ENCODE data around the gene SLIT1. TPM values are rescaled to one million over a fixed set of nuclear protein-coding genes. Genes with fewer than 3 reads are reported as not detected.

SLIT1 gene
- total RNA-seq, 1 donor from 2014 or later = 0.49 TPM

DNA sequence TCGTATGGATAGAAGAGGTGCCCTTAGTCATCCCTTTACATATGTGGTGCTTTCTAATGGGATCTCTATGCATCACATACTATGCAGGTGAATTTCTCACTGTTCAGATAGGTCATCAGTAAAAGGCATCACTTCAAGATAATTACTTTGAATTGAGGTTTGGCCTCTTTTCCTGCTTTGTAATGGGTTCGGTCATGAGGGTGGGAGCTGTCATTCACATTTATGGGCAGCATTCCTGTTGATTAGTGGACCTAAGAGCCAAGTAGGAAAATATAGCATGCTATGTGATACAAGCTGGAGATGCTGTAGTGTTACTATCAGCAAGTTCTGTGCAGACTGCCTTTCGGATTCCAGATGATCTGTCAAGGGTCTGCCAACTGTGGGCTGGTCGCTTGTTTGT lies 197.3 kb downstream of the SLIT1 start:
- TF ChIP-seq POLR2A (IDR thresholded peaks at IDR 0.05) = no peak
- TF ChIP-seq, protein P1, sequence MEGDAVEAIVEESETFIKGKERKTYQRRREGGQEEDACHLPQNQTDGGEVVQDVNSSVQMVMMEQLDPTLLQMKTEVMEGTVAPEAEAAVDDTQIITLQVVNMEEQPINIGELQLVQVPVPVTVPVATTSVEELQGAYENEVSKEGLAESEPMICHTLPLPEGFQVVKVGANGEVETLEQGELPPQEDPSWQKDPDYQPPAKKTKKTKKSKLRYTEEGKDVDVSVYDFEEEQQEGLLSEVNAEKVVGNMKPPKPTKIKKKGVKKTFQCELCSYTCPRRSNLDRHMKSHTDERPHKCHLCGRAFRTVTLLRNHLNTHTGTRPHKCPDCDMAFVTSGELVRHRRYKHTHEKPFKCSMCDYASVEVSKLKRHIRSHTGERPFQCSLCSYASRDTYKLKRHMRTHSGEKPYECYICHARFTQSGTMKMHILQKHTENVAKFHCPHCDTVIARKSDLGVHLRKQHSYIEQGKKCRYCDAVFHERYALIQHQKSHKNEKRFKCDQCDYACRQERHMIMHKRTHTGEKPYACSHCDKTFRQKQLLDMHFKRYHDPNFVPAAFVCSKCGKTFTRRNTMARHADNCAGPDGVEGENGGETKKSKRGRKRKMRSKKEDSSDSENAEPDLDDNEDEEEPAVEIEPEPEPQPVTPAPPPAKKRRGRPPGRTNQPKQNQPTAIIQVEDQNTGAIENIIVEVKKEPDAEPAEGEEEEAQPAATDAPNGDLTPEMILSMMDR (IDR thresholded peaks at IDR 0.05) = no peak
- no peak for TF ChIP-seq POLR2AphosphoS5 (IDR thresholded peaks at IDR 0.05; ENCODE audit: insufficient read depth in 1 of 2, low read depth in 1 of 2)

DNA sequence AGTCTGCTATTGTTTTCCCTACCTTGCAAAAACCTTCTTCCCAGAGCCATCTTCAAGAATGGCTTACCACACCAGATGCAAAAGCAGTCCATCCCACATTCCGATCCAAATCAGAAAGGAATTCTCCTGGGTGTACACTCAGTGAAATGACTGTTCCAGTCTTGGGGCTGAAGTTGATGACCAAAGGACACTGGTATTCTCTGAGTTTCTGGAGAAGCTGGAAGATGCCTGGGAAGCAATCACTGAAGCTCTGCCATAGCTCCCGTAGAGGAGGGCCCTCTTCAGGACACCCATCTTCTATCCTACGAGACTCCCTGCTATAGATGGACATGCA lies 197.9 kb downstream of the SLIT1 start:
- intact Hi-C loops (cut with DNase I) = no loop called here
- TF ChIP-seq, protein P1 (IDR thresholded peaks at IDR 0.05) = no peak
- TF ChIP-seq POLR2AphosphoS5 (IDR thresholded peaks at IDR 0.05; ENCODE audit: insufficient read depth in 1 of 2, low read depth in 1 of 2) (no peak), POLR2A (IDR thresholded peaks at IDR 0.05) (no peak)
- Histone ChIP-seq H3K36me3 (no peaks in the 10 kb centered on the region), H3K4me3 (no peak overlapping the region), H3K4me1 (peaks cover 8% of the 10 kb centered on the region), H3K27me3 (no peaks in the 10 kb centered on the region), H3K9me3 (no peaks in the 10 kb centered on the region), H3K27ac (no peak overlapping the region)
- no peak for DNase-seq (ENCODE audit: extremely low spot score in 2 of 2)

More for the DNA sequence above, 197.3 kb downstream of the SLIT1 start:
- Histone ChIP-seq H3K4me1 (peaks cover 8% of the 10 kb centered on the region), H3K9me3 (no peaks in the 10 kb centered on the region), H3K36me3 (no peaks in the 10 kb centered on the region), H3K4me3 (no peak overlapping the region), H3K27me3 (no peaks in the 10 kb centered on the region), H3K27ac (peak overlapping the region; percentile 38)
- intact Hi-C loops (cut with DNase I) = no loop called here
- DNase-seq (ENCODE audit: extremely low spot score in 2 of 2) = no peak

DNA sequence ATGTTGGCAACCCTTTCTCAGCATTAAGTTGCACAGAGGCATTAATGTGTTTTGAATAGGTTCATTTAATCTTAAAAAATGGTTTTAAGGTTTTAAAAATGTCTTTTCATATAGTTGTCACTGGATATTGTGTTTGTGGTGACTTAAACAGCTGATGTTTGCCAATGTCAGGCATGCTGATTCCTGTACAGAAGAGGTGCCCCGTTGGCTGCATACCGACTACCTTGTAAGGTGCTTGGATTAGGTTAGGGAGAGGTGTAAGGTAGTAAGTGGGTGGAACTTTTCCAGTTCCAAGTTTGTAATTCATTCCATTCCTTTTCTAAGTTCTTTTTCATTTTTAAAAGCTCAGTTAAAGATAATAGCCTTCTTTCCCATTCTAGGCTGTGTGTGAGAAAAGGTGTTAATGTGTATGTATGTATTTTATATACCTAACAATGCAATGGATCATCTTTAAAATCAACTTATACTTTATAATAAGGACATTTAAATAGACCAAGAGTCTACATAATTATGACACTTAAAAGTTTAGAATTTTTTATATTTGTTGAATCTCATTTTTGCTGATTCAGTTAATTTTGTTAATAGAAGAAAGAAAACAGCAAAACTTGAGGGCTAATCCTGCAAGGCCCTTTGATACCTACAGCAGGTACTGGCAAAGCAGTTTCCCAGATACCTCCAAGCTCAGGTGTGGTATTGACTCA lies 198.5 kb downstream of the SLIT1 start:
- no peak overlapping the region for H3K27ac ChIP-seq
- no peaks in the 10 kb centered on the region for H3K9me3 ChIP-seq
- TF ChIP-seq POLR2A (IDR thresholded peaks at IDR 0.05) (no peak), POLR2AphosphoS5 (IDR thresholded peaks at IDR 0.05; ENCODE audit: insufficient read depth in 1 of 2, low read depth in 1 of 2) (no peak)
- TF ChIP-seq, protein P1 (IDR thresholded peaks at IDR 0.05) = no peak
- H3K4me3 ChIP-seq = no peak overlapping the region
- H3K4me1 ChIP-seq = peaks cover 8% of the 10 kb centered on the region
- intact Hi-C loops (cut with DNase I) = no loop called here
- no peaks in the 10 kb centered on the region for H3K27me3 ChIP-seq
- DNase-seq (ENCODE audit: extremely low spot score in 2 of 2) = no peak
- H3K36me3 ChIP-seq = no peaks in the 10 kb centered on the region

DNA sequence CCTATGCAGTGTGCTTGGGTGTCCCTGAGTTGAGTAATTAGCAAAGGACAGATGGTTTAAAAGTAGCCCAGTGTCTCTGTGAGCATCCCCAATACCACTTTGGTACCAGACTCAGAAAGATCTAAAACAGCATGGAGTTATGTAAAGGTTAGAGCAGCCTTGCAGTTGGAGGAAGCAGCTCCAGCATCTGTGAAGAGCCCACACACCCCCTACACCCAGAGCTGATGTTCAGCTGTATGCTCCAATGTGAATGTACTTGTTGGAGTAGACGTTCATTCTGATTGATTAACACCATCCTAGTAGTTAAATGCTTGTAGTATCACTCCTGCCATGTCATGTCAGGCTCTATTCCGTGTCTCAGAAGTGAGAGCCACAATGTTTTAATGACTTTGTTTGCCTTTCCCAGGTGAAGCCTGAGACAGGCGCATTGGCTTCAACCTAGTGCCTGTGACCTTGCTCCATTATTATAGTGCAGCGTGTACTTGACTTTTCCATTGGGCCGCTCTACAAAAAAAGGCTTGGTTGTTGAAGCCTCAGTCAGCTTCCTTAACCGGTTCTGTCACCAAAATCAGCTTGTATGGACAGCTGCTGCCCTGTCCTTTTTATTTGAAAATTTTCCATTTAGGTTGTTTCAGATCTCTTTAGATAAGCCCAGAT lies 199.4 kb downstream of the SLIT1 start:
- no peaks in the 10 kb centered on the region for H3K9me3 ChIP-seq
- no peaks in the 10 kb centered on the region for H3K27me3 ChIP-seq
- H3K4me3 ChIP-seq = no peak overlapping the region
- no peak for DNase-seq (ENCODE audit: extremely low spot score in 2 of 2)
- H3K4me1 ChIP-seq = peaks cover 8% of the 10 kb centered on the region
- H3K36me3 ChIP-seq = peaks cover 0 to 8% of the 10 kb centered on the region in 2 donors
- H3K27ac ChIP-seq = no peak overlapping the region
- intact Hi-C loops (cut with DNase I) = no loop called here
- no peak for TF ChIP-seq POLR2A (IDR thresholded peaks at IDR 0.05)

DNA sequence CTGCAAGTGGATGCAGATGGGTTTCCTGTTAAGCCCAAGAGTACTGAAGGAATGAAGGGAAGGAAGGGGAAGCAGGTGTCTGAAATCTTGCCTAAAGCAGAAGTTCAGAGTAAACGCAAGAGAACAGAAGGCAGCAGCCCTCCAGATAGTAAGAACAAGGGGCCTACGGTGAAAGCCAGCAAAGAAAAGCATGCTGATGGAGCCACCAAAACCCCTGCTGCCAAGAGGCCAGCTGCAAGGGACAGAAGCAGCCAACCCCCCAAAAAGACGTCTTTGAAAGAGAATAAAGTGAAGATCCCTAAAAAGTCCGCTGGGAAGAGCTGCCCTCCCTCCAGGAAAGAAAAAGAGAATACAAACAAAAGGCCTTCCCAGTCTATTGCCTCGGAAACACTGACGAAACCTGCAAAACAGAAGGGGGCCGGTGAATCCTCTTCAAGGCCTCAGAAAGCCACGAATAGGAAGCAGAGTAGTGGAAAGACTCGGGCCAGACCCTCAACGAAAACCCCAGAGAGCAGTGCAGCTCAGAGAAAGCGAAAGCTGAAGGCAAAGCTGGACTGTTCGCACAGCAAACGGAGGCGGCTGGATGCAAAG lies 201.1 kb downstream of the SLIT1 start:
- TF ChIP-seq, protein P1 (IDR thresholded peaks at IDR 0.05) = no peak
- no peak for TF ChIP-seq POLR2AphosphoS5 (IDR thresholded peaks at IDR 0.05; ENCODE audit: insufficient read depth in 1 of 2, low read depth in 1 of 2)
- no peak for TF ChIP-seq POLR2A (IDR thresholded peaks at IDR 0.05)
- Histone ChIP-seq H3K36me3 (peaks cover 0 to 15% of the 10 kb centered on the region in 2 donors), H3K27me3 (no peaks in the 10 kb centered on the region), H3K4me1 (peaks cover 8% of the 10 kb centered on the region), H3K27ac (no peak overlapping the region), H3K4me3 (no peak overlapping the region), H3K9me3 (no peaks in the 10 kb centered on the region)
- intact Hi-C loops (cut with DNase I) = no loop called here
- DNase-seq (ENCODE audit: extremely low spot score in 2 of 2) = no peak
